ENCODE measurements around the gene TREML2. TPM values are rescaled to one million over a fixed set of nuclear protein-coding genes. Genes with fewer than 3 reads are reported as not detected.

TREML2 gene
- total RNA-seq, 4 donors from 2014 or later, result 0.09 to 0.10 TPM; not detected in 2

DNA sequence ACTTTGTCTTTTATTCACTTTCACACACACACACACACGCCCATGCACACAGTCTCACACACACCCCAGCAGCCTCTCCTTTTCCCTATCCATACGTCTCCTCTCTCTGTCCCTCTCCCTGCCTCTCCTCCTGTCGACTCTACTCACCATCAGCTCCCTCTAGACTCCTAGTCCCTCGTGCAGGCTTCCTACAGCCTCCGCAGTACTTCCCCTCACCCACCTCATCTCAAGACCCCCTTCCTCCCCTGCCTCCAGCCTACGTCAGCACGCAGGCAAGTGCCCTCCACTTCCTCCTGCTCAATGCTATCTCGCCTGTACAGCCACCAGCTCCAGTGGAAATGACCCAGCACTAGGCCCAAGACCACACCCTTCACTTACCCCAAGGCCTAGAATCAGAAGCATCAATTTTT, 820 bp upstream of the TREML2 start:
- in situ Hi-C loops (cut with MboI; ENCODE audit: low sequenced_read_pairs in 4 of 4), result no loop called here
- H3K9me3 ChIP-seq, result no peaks in the 10 kb centered on the region
- no peak overlapping the region for H3K4me3 ChIP-seq
- no peak for ATAC-seq
- TF ChIP-seq, protein P1, sequence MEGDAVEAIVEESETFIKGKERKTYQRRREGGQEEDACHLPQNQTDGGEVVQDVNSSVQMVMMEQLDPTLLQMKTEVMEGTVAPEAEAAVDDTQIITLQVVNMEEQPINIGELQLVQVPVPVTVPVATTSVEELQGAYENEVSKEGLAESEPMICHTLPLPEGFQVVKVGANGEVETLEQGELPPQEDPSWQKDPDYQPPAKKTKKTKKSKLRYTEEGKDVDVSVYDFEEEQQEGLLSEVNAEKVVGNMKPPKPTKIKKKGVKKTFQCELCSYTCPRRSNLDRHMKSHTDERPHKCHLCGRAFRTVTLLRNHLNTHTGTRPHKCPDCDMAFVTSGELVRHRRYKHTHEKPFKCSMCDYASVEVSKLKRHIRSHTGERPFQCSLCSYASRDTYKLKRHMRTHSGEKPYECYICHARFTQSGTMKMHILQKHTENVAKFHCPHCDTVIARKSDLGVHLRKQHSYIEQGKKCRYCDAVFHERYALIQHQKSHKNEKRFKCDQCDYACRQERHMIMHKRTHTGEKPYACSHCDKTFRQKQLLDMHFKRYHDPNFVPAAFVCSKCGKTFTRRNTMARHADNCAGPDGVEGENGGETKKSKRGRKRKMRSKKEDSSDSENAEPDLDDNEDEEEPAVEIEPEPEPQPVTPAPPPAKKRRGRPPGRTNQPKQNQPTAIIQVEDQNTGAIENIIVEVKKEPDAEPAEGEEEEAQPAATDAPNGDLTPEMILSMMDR (IDR thresholded peaks at IDR 0.05 in 4 of 5, conservative IDR thresholded peaks at IDR 0.05 in 1 of 5), result no peak
- TF ChIP-seq POLR2A (IDR thresholded peaks at IDR 0.05), result no peak
- H3K36me3 ChIP-seq, result no peaks in the 10 kb centered on the region
- DNase-seq, result no peak
- H3K27ac ChIP-seq, result no peak overlapping the region
- peaks cover 0 to 3% (median 0%) of the 10 kb centered on the region in 3 donors for H3K27me3 ChIP-seq
- intact Hi-C loops (cut with DNase I; ENCODE audit: low total_unique reads), result no loop called here
- H3K4me1 ChIP-seq, result no peaks in the 10 kb centered on the region

DNA sequence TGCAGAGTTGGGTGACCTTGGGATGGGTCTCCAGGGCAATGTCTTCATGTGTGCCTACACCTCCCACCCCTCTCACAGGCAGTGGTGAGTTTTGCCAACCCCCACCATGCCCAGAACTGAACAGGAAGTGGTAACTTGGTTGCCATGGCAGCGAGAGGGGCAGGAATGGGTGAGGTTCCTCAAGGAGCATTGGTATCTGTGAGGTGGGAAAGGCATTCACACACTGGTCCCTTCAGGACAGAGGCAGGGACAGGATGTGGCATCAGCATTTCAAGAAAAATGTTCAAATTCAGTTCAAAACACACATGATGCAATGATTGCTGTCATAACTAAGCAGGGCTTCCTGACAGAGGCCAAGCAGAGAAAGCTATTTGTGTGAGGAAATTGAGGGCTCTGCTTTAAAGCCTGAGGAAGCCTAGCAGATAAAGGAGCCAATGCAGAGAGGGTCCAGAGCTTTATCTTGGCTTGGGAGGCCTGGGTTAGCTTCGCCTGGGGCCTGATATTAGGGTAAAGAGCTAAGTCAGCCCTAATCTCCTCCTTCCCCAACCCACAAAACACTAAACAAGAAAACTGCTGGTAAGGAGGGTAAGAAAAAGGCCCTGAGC, 551 bp downstream of the TREML2 start:
- no peak overlapping the region for H3K27ac ChIP-seq
- no peaks in the 10 kb centered on the region for H3K36me3 ChIP-seq
- in situ Hi-C loops (cut with MboI; ENCODE audit: low sequenced_read_pairs in 4 of 4) (no loop called here), intact Hi-C loops (cut with DNase I; ENCODE audit: low total_unique reads) (no loop called here)
- TF ChIP-seq POLR2A (IDR thresholded peaks at IDR 0.05), result no peak
- TF ChIP-seq, protein P1 (IDR thresholded peaks at IDR 0.05 in 4 of 5, conservative IDR thresholded peaks at IDR 0.05 in 1 of 5), result no peak
- ATAC-seq, result no peak
- peaks cover 0 to 12% (median 0%) of the 10 kb centered on the region in 3 donors for H3K27me3 ChIP-seq
- H3K9me3 ChIP-seq, result no peaks in the 10 kb centered on the region
- H3K4me3 ChIP-seq, result no peak overlapping the region
- no peaks in the 10 kb centered on the region for H3K4me1 ChIP-seq
- no peak for DNase-seq

DNA sequence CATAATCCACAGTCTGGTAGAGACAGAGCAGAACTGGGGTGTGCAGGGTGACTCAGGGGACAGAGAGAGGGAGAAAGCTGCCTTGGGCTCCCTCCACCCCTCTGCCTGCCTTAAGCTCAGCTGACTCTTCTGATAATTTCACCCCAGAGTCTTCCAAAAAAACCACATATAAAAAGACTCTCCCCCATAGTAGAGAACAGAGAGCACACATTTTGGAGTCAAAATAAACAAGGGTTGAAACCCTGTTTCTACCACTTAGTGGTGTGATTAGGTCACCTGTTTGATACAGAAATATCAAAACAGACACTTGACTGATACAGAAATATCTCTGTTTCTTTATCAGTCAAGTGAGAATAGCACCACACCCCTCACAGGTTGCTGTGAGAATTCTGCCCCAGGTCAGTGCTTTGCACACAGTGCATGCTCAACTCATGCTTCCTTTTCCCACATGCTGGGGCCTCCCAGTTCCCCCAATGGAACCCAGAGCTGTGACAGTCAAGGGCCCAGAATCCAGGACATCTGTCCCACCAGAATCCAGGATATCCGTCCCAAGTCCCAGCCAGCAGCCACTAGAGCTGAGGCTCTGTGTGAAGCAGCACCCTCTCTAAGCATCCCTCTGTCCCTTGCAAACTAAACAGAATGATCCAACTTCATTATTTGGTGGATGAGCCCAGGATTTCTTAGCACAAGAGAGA, 1.2 kb downstream of the TREML2 start:
- TF ChIP-seq, protein P1 (IDR thresholded peaks at IDR 0.05 in 4 of 5, conservative IDR thresholded peaks at IDR 0.05 in 1 of 5), result no peak
- no peak for TF ChIP-seq POLR2A (IDR thresholded peaks at IDR 0.05)
- intact Hi-C loops (cut with DNase I; ENCODE audit: low total_unique reads) (no loop called here), in situ Hi-C loops (cut with MboI; ENCODE audit: low sequenced_read_pairs in 4 of 4) (no loop called here)
- no peak for DNase-seq
- Histone ChIP-seq H3K36me3 (no peaks in the 10 kb centered on the region), H3K27ac (no peak overlapping the region), H3K4me1 (no peaks in the 10 kb centered on the region), H3K4me3 (no peak overlapping the region), H3K27me3 (peaks cover 0 to 14% (median 0%) of the 10 kb centered on the region in 3 donors), H3K9me3 (no peaks in the 10 kb centered on the region)
- no peak for ATAC-seq

DNA sequence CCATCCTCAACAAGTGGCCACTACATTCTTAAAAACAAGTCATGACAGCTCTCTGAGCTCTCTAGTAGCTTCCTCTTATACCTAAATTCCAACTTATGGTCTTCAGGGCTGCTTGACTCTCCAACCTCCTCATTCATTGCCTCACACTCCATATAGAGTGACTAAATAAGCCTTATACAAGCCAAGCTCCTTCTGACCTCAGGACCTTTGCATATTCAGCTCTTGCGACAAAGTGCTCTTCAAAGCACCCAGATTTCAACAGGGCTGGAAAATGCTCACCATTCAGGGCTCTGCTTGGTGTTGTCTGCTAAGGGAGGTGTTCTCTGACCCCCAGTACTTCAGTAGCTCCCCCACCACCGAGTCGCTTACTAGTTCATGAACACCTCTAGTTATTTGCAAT, 3.7 kb downstream of the TREML2 start:
- no peak for DNase-seq
- no peak for ATAC-seq
- H3K4me1 ChIP-seq, result no peaks in the 10 kb centered on the region
- no peaks in the 10 kb centered on the region for H3K36me3 ChIP-seq
- H3K27ac ChIP-seq, result no peak overlapping the region
- TF ChIP-seq, protein P1 (IDR thresholded peaks at IDR 0.05 in 4 of 5, conservative IDR thresholded peaks at IDR 0.05 in 1 of 5), result no peak
- TF ChIP-seq POLR2A (IDR thresholded peaks at IDR 0.05), result no peak
- intact Hi-C loops (cut with DNase I; ENCODE audit: low total_unique reads) (no loop called here), in situ Hi-C loops (cut with MboI; ENCODE audit: low sequenced_read_pairs in 4 of 4) (no loop called here)
- peaks cover 0 to 14% (median 0%) of the 10 kb centered on the region in 3 donors for H3K27me3 ChIP-seq
- no peak overlapping the region for H3K4me3 ChIP-seq
- no peaks in the 10 kb centered on the region for H3K9me3 ChIP-seq
